ENCODE data around the gene AUH.

AUH gene

DNA sequence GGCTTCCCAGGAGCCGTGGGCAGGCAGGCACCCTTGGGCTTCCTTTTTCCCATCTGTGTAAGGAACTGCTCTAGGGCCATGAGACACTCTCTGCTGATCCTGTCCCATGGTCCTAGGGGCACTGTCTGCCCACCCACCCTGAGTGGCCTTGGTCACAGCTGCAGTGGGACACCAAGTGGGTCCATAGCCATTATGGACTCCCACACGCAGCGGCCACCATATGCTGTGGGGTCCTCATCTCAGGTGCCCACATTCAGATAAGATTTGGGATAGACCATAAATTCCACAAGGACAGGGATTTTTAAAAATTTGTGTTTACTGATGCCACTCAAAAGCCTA is 180.8 kb downstream of the AUH start:
- Histone ChIP-seq H3K36me3 (ENCODE audit: control insufficient read depth in 5 of 5, insufficient read depth in 5 of 5, low read length in 5 of 5) (no peaks in the 10 kb centered on the region), H3K9me3 (ENCODE audit: control insufficient read depth in 5 of 5, low read length in 5 of 5) (no peaks in the 10 kb centered on the region), H3K9ac (ENCODE audit: low read length in 5 of 5) (no peak overlapping the region), H3K27me3 (ENCODE audit: control insufficient read depth in 5 of 5, insufficient read depth in 4 of 5, low read length in 5 of 5) (no peaks in the 10 kb centered on the region), H3K4me1 (ENCODE audit: control insufficient read depth in 5 of 5, insufficient read depth in 5 of 5, low read length in 5 of 5) (peaks cover 0 to 5% (median 0%) of the 10 kb centered on the region in 5 donors), H3K27ac (ENCODE audit: low read depth, low read length) (no peak overlapping the region), H3K4me3 (ENCODE audit: low read depth in 1 of 5, low read length in 5 of 5) (no peak overlapping the region)

DNA sequence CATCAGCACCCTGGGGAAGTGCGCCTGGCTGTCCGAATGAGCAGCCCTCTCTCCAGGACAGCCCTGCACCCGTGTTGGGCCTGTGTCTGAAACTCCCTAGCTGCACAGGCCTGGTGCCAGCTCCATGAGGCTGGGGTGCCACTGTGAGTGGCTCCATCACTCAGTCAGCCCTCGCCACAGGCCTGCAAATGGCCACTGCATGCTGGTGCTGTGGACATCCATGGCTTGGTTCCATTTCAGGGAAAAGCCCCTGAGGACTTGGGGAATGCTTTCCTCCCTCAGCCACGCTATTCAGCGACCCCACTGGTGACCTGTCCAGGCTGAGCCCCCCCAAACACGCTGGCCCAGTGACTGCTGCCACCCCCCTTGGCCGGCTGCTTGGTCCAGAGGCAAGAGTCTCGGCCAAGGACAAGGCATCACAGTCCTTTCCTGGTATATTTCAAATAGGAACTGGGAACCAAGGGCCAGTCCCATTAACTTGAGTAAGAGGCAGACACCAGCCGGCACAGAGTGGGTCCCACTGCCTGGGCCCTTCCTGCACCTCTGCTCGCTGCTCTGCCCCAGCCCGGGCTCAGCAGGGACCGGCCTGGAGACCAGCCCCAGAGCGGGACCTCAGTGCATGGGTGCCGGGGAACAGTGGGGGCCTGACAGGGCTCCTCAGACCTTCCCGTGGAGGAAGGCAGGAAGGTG is 181.3 kb downstream of the AUH start:
- no peak overlapping the region for H3K27ac ChIP-seq (ENCODE audit: low read depth, low read length)
- no peaks in the 10 kb centered on the region for H3K27me3 ChIP-seq (ENCODE audit: control insufficient read depth in 5 of 5, insufficient read depth in 4 of 5, low read length in 5 of 5)
- H3K36me3 ChIP-seq (ENCODE audit: control insufficient read depth in 5 of 5, insufficient read depth in 5 of 5, low read length in 5 of 5), result no peaks in the 10 kb centered on the region
- no peak overlapping the region for H3K4me3 ChIP-seq (ENCODE audit: low read depth in 1 of 5, low read length in 5 of 5)
- H3K9ac ChIP-seq (ENCODE audit: low read length in 5 of 5), result no peak overlapping the region
- peaks cover 0 to 5% (median 0%) of the 10 kb centered on the region in 5 donors for H3K4me1 ChIP-seq (ENCODE audit: control insufficient read depth in 5 of 5, insufficient read depth in 5 of 5, low read length in 5 of 5)
- no peaks in the 10 kb centered on the region for H3K9me3 ChIP-seq (ENCODE audit: control insufficient read depth in 5 of 5, low read length in 5 of 5)

DNA sequence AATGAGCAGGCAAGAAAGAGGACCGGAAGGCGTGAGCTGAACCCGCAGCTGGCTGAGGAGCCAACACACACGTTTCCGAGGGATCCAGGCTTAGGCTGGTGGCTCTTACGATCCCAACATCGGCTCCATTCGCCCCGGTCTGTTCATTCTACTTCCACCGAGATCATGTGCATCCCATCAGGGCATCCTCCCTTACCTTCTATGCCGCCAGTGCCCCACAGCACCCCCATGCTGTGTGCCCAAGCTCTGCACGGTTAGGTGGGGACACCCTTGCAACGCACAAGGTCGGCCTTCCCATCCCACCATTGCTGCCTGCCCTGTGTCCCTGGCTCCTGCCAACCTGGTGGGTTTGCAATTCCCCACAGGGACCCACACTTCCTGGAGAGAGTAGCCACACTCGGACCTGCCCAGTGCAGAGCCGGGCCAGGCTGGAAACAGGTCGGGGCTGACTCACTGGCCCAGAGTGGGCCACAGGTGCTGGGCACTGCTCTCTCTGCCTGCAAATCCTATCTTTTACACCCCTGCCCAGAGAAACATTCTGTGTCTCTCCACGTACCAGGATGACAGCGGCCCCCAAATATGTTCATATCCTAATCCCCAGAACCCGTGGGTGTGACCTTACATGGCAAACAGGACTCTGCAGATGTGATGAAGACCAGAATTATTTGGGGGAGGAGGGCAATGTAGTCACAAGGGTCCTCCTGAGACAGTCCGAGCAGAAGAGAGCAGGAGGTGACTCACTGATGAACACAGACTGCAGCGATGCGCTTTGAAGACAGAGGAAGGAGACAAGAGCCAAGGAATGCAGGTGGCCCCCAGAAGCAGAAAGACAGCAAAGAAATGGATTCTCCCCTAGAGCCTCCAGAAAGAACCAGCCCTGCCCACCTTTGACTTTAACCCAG is 182.2 kb downstream of the AUH start:
- no peaks in the 10 kb centered on the region for H3K27me3 ChIP-seq (ENCODE audit: control insufficient read depth in 5 of 5, insufficient read depth in 4 of 5, low read length in 5 of 5)
- no peak overlapping the region for H3K9ac ChIP-seq (ENCODE audit: low read length in 5 of 5)
- H3K9me3 ChIP-seq (ENCODE audit: control insufficient read depth in 5 of 5, low read length in 5 of 5), result no peaks in the 10 kb centered on the region
- peaks cover 0 to 5% (median 0%) of the 10 kb centered on the region in 5 donors for H3K4me1 ChIP-seq (ENCODE audit: control insufficient read depth in 5 of 5, insufficient read depth in 5 of 5, low read length in 5 of 5)
- H3K27ac ChIP-seq (ENCODE audit: low read depth, low read length), result no peak overlapping the region
- no peak overlapping the region for H3K4me3 ChIP-seq (ENCODE audit: low read depth in 1 of 5, low read length in 5 of 5)
- H3K36me3 ChIP-seq (ENCODE audit: control insufficient read depth in 5 of 5, insufficient read depth in 5 of 5, low read length in 5 of 5), result no peaks in the 10 kb centered on the region

DNA sequence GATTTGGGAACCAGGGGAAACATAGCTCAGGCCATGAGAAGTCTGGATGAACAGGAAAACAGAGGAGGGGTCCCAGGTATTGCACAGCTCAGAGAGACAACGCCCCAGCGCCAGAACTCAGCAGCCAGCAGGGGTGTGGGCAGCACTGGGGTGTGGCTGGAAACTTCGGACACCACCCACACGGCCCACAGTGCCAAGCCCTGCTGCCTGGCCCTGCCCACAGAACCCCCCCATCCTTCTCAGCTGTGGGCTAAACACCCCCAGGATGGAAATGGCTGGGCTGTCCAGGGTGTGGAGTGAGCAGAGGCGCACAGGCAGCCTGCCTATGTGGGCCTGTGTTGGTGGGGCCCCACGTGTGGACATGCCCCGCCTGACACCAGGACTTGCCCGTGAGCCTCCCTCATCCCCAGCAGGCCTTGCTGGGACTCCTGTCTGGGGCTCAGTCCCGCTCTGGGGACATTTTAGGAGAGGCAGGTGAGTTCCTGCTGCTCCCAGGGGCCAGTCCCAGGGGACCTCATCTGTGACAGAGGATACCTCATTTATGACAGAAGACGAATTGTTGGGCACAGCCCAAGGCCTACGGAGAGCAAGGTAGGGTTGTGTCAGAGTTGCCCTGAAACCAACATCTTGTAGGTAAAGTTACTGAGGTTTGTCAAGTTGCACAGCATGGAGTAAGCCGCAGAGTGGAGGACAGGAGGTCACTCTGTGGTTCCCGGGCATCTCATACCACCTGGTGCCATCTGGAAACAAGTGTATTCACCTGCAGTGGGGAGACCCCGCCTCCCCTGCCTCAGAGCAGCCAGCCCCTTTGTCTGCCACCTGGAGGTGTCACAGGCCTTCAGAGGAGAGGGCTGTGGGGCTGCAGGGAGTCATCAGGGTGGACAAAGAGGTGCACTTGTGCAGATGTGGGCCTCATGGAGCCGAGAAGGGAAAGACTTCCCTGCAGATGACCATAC is 183.2 kb downstream of the AUH start:
- Histone ChIP-seq H3K27ac (ENCODE audit: low read depth, low read length) (no peak overlapping the region), H3K27me3 (ENCODE audit: control insufficient read depth in 5 of 5, insufficient read depth in 4 of 5, low read length in 5 of 5) (no peaks in the 10 kb centered on the region), H3K4me1 (ENCODE audit: control insufficient read depth in 5 of 5, insufficient read depth in 5 of 5, low read length in 5 of 5) (peaks cover 0 to 5% (median 0%) of the 10 kb centered on the region in 5 donors), H3K4me3 (ENCODE audit: low read depth in 1 of 5, low read length in 5 of 5) (no peak overlapping the region), H3K9ac (ENCODE audit: low read length in 5 of 5) (no peak overlapping the region), H3K36me3 (ENCODE audit: control insufficient read depth in 5 of 5, insufficient read depth in 5 of 5, low read length in 5 of 5) (no peaks in the 10 kb centered on the region), H3K9me3 (ENCODE audit: control insufficient read depth in 5 of 5, low read length in 5 of 5) (no peaks in the 10 kb centered on the region)

DNA sequence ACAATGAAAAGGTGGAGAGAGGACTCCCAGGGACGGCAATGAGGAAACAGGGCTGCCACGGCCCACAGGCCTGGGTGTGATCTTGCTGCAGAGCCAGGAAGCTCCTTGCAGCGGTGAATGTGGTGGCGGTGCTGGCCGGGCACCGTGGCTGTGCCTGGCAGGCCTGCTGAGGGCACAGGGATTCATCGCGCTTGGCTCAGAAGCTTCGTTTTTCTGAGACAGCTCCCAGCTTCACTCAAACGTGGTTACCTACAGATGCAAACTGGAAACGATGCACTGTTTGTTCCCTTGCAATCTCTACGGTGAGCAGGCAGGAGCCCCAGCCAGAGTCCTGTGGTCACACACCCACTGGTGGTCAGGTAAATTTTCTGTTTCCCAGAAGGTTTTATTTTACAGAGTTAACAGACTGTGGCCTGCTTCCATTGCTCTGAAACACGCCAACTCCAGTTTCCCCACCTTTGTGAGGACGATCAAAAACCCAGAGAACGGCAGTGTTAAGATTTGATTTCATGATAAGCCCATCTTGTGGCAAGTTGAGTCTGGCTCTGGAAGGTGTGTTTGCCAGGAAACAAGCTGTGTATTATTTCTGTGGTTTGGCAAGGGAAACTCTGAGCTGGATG is 183.9 kb downstream of the AUH start:
- no peaks in the 10 kb centered on the region for H3K36me3 ChIP-seq (ENCODE audit: control insufficient read depth in 5 of 5, insufficient read depth in 5 of 5, low read length in 5 of 5)
- peaks cover 0 to 5% (median 0%) of the 10 kb centered on the region in 5 donors for H3K4me1 ChIP-seq (ENCODE audit: control insufficient read depth in 5 of 5, insufficient read depth in 5 of 5, low read length in 5 of 5)
- no peak overlapping the region for H3K9ac ChIP-seq (ENCODE audit: low read length in 5 of 5)
- no peaks in the 10 kb centered on the region for H3K27me3 ChIP-seq (ENCODE audit: control insufficient read depth in 5 of 5, insufficient read depth in 4 of 5, low read length in 5 of 5)
- H3K27ac ChIP-seq (ENCODE audit: low read depth, low read length), result no peak overlapping the region
- no peaks in the 10 kb centered on the region for H3K9me3 ChIP-seq (ENCODE audit: control insufficient read depth in 5 of 5, low read length in 5 of 5)
- H3K4me3 ChIP-seq (ENCODE audit: low read depth in 1 of 5, low read length in 5 of 5), result no peak overlapping the region

DNA sequence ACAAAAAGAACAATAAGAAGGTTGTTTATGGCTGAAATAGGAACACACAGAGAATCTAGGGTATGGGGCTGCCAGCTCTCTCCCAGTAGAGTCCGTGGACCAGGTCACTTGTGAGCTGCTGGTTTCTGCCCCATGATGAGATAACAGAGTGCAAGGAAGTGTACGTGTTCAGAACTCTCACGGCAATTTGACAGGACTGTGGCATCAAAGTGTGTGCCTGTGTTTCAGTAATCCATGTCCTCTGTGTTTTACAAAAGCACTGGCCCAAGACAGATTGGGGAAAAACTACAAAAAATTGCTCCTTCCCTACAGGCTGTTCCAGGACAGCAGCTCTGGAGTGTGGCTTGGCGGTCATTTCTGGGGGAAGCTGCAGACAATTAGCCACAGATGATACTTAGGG is 184.6 kb downstream of the AUH start:
- Histone ChIP-seq H3K36me3 (ENCODE audit: control insufficient read depth in 5 of 5, insufficient read depth in 5 of 5, low read length in 5 of 5) (no peaks in the 10 kb centered on the region), H3K9me3 (ENCODE audit: control insufficient read depth in 5 of 5, low read length in 5 of 5) (no peaks in the 10 kb centered on the region), H3K9ac (ENCODE audit: low read length in 5 of 5) (no peak overlapping the region), H3K27ac (ENCODE audit: low read depth, low read length) (no peak overlapping the region), H3K27me3 (ENCODE audit: control insufficient read depth in 5 of 5, insufficient read depth in 4 of 5, low read length in 5 of 5) (no peaks in the 10 kb centered on the region), H3K4me1 (ENCODE audit: control insufficient read depth in 5 of 5, insufficient read depth in 5 of 5, low read length in 5 of 5) (peaks cover 0 to 5% (median 0%) of the 10 kb centered on the region in 5 donors), H3K4me3 (ENCODE audit: low read depth in 1 of 5, low read length in 5 of 5) (no peak overlapping the region)

DNA sequence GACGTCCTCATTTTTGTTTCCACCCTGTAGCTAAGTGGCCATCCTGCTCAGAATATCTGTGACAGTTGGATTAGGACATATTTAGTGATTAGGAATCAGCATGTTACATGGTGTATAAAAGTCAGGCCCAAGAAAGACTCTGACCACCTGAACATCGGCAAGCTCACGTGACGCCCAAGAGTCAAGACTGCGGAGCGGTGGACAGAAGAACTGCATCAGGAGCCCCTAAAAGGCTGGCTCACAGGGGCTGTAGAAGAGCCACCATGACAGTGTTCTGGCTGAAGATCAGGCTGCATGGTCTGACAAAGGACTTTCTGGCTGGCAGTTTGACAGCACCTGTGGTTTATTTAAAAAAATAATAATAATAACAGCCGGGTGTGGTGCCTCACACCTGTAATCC is 185.3 kb downstream of the AUH start:
- Histone ChIP-seq H3K9me3 (ENCODE audit: control insufficient read depth in 5 of 5, low read length in 5 of 5) (no peaks in the 10 kb centered on the region), H3K4me1 (ENCODE audit: control insufficient read depth in 5 of 5, insufficient read depth in 5 of 5, low read length in 5 of 5) (peaks cover 0 to 5% (median 0%) of the 10 kb centered on the region in 5 donors), H3K4me3 (ENCODE audit: low read depth in 1 of 5, low read length in 5 of 5) (no peak overlapping the region), H3K27ac (ENCODE audit: low read depth, low read length) (no peak overlapping the region), H3K9ac (ENCODE audit: low read length in 5 of 5) (no peak overlapping the region), H3K36me3 (ENCODE audit: control insufficient read depth in 5 of 5, insufficient read depth in 5 of 5, low read length in 5 of 5) (no peaks in the 10 kb centered on the region), H3K27me3 (ENCODE audit: control insufficient read depth in 5 of 5, insufficient read depth in 4 of 5, low read length in 5 of 5) (no peaks in the 10 kb centered on the region)

DNA sequence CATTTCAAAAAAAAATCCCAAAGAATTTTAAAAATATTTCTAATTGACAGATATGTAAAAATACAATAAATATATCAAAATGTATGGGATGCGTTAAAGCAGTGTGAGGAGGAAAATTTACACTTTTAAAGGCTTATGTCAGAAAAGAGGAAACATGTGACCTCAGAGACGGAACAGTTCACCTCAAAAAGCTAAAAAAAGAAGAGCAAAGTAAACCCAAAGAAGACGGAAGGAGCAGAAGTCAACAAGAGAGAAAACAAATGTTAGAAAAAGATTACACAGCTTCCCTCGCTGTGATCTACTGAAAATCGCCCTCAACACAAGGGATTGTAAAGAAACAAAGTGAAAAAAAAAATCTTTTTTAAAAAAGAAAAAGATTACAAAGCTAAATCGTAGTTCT is 186.9 kb downstream of the AUH start:
- Histone ChIP-seq H3K9ac (ENCODE audit: low read length in 5 of 5) (no peak overlapping the region), H3K27me3 (ENCODE audit: control insufficient read depth in 5 of 5, insufficient read depth in 4 of 5, low read length in 5 of 5) (no peaks in the 10 kb centered on the region), H3K4me3 (ENCODE audit: low read depth in 1 of 5, low read length in 5 of 5) (no peak overlapping the region), H3K4me1 (ENCODE audit: control insufficient read depth in 5 of 5, insufficient read depth in 5 of 5, low read length in 5 of 5) (peaks cover 0 to 5% (median 0%) of the 10 kb centered on the region in 5 donors), H3K27ac (ENCODE audit: low read depth, low read length) (no peak overlapping the region), H3K9me3 (ENCODE audit: control insufficient read depth in 5 of 5, low read length in 5 of 5) (peaks cover 0 to 9% (median 8%) of the 10 kb centered on the region in 5 donors), H3K36me3 (ENCODE audit: control insufficient read depth in 5 of 5, insufficient read depth in 5 of 5, low read length in 5 of 5) (no peaks in the 10 kb centered on the region)

DNA sequence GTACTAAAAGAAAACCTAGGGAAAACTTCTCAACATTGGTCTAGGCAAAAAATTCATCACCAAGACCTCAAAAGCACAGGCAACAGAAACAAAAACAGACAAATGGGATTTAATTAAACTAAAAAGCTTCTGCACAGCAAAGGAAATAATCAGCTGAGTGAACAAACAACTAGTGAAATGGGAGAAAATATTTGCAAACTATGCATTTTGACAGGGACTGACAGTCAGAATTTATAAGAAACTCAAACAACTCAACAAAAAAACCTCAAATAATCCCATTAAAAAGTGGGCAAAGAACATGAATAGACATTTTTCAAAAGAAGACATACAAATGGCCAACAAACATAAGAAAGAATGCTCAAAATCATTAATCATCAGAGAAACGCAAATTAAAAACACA is 189.4 kb downstream of the AUH start:
- Histone ChIP-seq H3K9ac (ENCODE audit: low read length in 5 of 5) (no peak overlapping the region), H3K27me3 (ENCODE audit: control insufficient read depth in 5 of 5, insufficient read depth in 4 of 5, low read length in 5 of 5) (no peaks in the 10 kb centered on the region), H3K9me3 (ENCODE audit: control insufficient read depth in 5 of 5, low read length in 5 of 5) (peaks cover 0 to 12% (median 8%) of the 10 kb centered on the region in 5 donors), H3K36me3 (ENCODE audit: control insufficient read depth in 5 of 5, insufficient read depth in 5 of 5, low read length in 5 of 5) (no peaks in the 10 kb centered on the region), H3K4me3 (ENCODE audit: low read depth in 1 of 5, low read length in 5 of 5) (no peak overlapping the region), H3K4me1 (ENCODE audit: control insufficient read depth in 5 of 5, insufficient read depth in 5 of 5, low read length in 5 of 5) (no peaks in the 10 kb centered on the region), H3K27ac (ENCODE audit: low read depth, low read length) (no peak overlapping the region)
